Hepatocyte (in vitro differentiated cells): Measurements from ENCODE around the gene IPO11.

Source experiments
- EZH2 ChIP-seq: fragments of 200-600 bp; sonication (generic); IDR thresholded peaks from 2 replicates; pipeline ENCODE4 v1.6.1; 2016; ENCODE audit warnings: antibody characterized with exemption, mild to moderate bottlenecking, borderline replicate concordance
- TF ChIP-seq, protein P1 (sequence below): fragments of 200-600 bp; sonication (generic); IDR thresholded peaks from 2 replicates; pipeline ENCODE4 v1.5.1; 2016; ENCODE audit warnings: antibody characterized with exemption, mild to moderate bottlenecking; ENCODE audit not compliant: poor library complexity

DNA sequence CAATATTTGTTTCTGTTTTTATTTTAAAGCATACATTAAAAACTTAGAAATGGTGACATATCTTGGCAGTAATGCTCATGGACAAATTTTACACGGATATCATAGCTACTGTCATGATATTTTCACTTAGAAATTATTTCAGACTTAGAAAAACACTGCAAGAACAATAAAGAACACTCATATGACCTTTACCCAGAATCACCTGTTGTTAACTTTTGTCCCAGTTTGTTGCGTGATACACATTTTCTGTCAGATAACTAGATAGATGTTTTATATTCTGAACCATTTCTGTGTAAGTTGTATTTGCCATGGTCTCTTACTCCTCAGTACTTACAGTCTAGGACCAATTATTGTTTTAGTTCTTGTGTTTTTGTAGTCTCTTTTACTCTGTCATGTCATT is 162.5 kb downstream of the IPO11 start:
- TF ChIP-seq, protein P1, sequence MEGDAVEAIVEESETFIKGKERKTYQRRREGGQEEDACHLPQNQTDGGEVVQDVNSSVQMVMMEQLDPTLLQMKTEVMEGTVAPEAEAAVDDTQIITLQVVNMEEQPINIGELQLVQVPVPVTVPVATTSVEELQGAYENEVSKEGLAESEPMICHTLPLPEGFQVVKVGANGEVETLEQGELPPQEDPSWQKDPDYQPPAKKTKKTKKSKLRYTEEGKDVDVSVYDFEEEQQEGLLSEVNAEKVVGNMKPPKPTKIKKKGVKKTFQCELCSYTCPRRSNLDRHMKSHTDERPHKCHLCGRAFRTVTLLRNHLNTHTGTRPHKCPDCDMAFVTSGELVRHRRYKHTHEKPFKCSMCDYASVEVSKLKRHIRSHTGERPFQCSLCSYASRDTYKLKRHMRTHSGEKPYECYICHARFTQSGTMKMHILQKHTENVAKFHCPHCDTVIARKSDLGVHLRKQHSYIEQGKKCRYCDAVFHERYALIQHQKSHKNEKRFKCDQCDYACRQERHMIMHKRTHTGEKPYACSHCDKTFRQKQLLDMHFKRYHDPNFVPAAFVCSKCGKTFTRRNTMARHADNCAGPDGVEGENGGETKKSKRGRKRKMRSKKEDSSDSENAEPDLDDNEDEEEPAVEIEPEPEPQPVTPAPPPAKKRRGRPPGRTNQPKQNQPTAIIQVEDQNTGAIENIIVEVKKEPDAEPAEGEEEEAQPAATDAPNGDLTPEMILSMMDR = no peak
- TF ChIP-seq EZH2 = no peak
